ENCODE results near the gene USP30.

The USP30 gene

GRCh38 chr12:109016978-109017377 lies 35.4 kb upstream of the USP30 start:
- H3K9me2 ChIP-seq (replicated peaks; ENCODE audit: low read depth, low read length), result no peaks in the 10 kb centered on the region
- no peaks in the 10 kb centered on the region for H3K36me3 ChIP-seq (ENCODE audit: insufficient read depth, low read length)
- H3K9ac ChIP-seq (ENCODE audit: low read depth, low read length, poor library complexity, severe bottlenecking), result no peak overlapping the region
- no peak overlapping the region for H2AFZ ChIP-seq (ENCODE audit: low read length)
- H3K4me1 ChIP-seq (ENCODE audit: insufficient read depth, low read length, poor library complexity, severe bottlenecking), result no peaks in the 10 kb centered on the region
- no peaks in the 10 kb centered on the region for H3F3A ChIP-seq (ENCODE audit: low read depth)
- TF ChIP-seq EZH2phosphoT487 (IDR thresholded peaks at IDR 0.05; ENCODE audit: borderline replicate concordance), result no peak
- no peak for TF ChIP-seq CTCF (conservative IDR thresholded peaks at IDR 0.05; ENCODE audit: low read length)
- no peak overlapping the region for H3K4me2 ChIP-seq (ENCODE audit: low read depth, low read length, poor library complexity, severe bottlenecking)
- H4K20me1 ChIP-seq (ENCODE audit: insufficient read depth, low read length, poor library complexity, severe bottlenecking), result no peaks in the 10 kb centered on the region
- H3K79me2 ChIP-seq (ENCODE audit: insufficient read depth, low read length), result no peaks in the 10 kb centered on the region
- no peak overlapping the region for H3K4me3 ChIP-seq (ENCODE audit: low read length, poor library complexity, severe bottlenecking)
- H3K27me3 ChIP-seq (ENCODE audit: insufficient read depth, low read length, poor library complexity, severe bottlenecking), result no peaks in the 10 kb centered on the region
- H3K9me3 ChIP-seq (ENCODE audit: insufficient read depth, low read depth, low read length), result no peaks in the 10 kb centered on the region

- H3K9ac ChIP-seq (ENCODE audit: low read depth, low read length, poor library complexity, severe bottlenecking), result no peak overlapping the region
- no peaks in the 10 kb centered on the region for H3K79me2 ChIP-seq (ENCODE audit: insufficient read depth, low read length)
- no peaks in the 10 kb centered on the region for H3K4me1 ChIP-seq (ENCODE audit: insufficient read depth, low read length, poor library complexity, severe bottlenecking)
- H4K20me1 ChIP-seq (ENCODE audit: insufficient read depth, low read length, poor library complexity, severe bottlenecking), result no peaks in the 10 kb centered on the region
- H3K27me3 ChIP-seq (ENCODE audit: insufficient read depth, low read length, poor library complexity, severe bottlenecking), result no peaks in the 10 kb centered on the region
- no peak overlapping the region for H3K4me2 ChIP-seq (ENCODE audit: low read depth, low read length, poor library complexity, severe bottlenecking)
- TF ChIP-seq EZH2phosphoT487 (IDR thresholded peaks at IDR 0.05; ENCODE audit: borderline replicate concordance), result no peak
- TF ChIP-seq CTCF (conservative IDR thresholded peaks at IDR 0.05; ENCODE audit: low read length), result no peak
- H3F3A ChIP-seq (ENCODE audit: low read depth), result no peaks in the 10 kb centered on the region
- no peaks in the 10 kb centered on the region for H3K9me2 ChIP-seq (replicated peaks; ENCODE audit: low read depth, low read length)
- no peak overlapping the region for H2AFZ ChIP-seq (ENCODE audit: low read length)
- no peaks in the 10 kb centered on the region for H3K9me3 ChIP-seq (ENCODE audit: insufficient read depth, low read depth, low read length)
- no peaks in the 10 kb centered on the region for H3K36me3 ChIP-seq (ENCODE audit: insufficient read depth, low read length)
- H3K4me3 ChIP-seq (ENCODE audit: low read length, poor library complexity, severe bottlenecking), result no peak overlapping the region
Measured at GRCh38 chr12:109018296-109018695, 34.1 kb upstream of the USP30 start.

- Histone ChIP-seq H3K9me3 (ENCODE audit: insufficient read depth, low read depth, low read length) (no peaks in the 10 kb centered on the region), H3K27me3 (ENCODE audit: insufficient read depth, low read length, poor library complexity, severe bottlenecking) (no peaks in the 10 kb centered on the region), H3K9me2 (replicated peaks; ENCODE audit: low read depth, low read length) (no peaks in the 10 kb centered on the region), H3K79me2 (ENCODE audit: insufficient read depth, low read length) (no peaks in the 10 kb centered on the region), H4K20me1 (ENCODE audit: insufficient read depth, low read length, poor library complexity, severe bottlenecking) (no peaks in the 10 kb centered on the region), H3K4me3 (ENCODE audit: low read length, poor library complexity, severe bottlenecking) (no peak overlapping the region), H3K4me2 (ENCODE audit: low read depth, low read length, poor library complexity, severe bottlenecking) (no peak overlapping the region), H3F3A (ENCODE audit: low read depth) (no peaks in the 10 kb centered on the region), H3K4me1 (ENCODE audit: insufficient read depth, low read length, poor library complexity, severe bottlenecking) (no peaks in the 10 kb centered on the region), H2AFZ (ENCODE audit: low read length) (no peak overlapping the region), H3K36me3 (ENCODE audit: insufficient read depth, low read length) (no peaks in the 10 kb centered on the region), H3K9ac (ENCODE audit: low read depth, low read length, poor library complexity, severe bottlenecking) (no peak overlapping the region)
- TF ChIP-seq EZH2phosphoT487 (IDR thresholded peaks at IDR 0.05; ENCODE audit: borderline replicate concordance) (no peak), CTCF (conservative IDR thresholded peaks at IDR 0.05; ENCODE audit: low read length) (no peak)
Measured at GRCh38 chr12:109020146-109020795, 32.1 kb upstream of the USP30 start.

All from Loucy (cell line).